GM18519 (cell line): ENCODE results near the gene ABL2.
"Not testable (repeated sequence)": the region's sequence is repeated elsewhere in the genome, so short reads cannot be mapped to it uniquely, and the experiment has no call there.

ENCODE experiments used
- ATAC-seq: cut with Tn5 transposase; IDR thresholded peaks from one replicate; pipeline ENCODE4 v1.9.1; 2021; ENCODE audit warnings: mild to moderate bottlenecking, moderate library complexity; ENCODE audit not compliant: unreplicated experiment, low FRiP score

Gene ABL2

DNA sequence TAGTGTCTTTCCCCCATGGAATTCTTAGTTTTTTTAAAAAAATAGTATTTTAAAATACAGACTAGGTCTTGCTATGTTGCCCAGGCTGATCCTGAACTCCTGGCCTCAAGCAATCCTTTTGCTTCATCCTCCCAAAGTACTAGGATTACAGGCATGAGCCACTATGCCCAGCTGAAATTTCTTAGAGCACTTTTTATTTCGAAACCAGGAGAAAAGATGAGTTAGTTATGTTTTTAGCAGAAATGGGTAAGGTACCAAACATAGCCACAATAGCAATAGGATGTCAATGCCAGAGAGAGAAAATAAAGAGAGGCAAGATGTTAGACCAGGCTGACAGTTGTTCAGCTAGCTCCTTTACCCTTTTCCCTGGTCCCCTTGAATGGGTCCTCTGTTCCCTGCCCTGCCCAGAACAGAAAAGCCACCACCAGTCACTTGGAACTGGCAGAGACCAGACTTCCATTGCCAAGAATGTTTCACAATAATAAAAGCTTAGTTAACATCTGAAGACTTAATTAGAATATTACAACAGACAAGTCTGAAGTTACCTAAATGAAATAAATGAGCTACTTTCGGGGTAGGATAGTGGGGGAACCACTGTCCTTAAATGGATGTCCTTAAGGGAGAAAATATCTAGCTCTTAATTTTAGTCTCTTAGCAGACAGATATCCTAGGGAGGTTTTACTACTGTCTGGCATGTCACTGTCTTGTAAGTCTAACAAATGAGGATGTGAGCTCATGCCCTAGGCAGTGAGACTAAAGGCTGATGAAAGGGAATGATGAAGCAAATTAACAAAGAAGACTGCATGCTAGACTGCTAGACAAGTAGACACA is 54.3 kb downstream of the ABL2 start:
- no peak for ATAC-seq

DNA sequence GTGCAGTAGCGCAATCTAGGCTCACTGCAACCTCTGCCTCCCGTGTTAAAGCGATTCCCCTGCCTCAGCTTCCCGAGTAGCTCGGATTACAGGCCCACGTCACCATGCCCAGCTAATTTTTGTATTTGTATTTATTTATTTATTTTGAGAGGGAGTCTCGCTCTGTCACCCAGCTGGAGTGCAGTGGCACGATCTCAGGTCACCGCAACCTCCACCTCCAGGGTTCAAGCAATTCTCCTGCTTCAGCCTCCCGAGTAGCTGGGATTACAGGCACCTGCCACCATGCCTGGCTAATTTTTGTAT is 59.1 kb downstream of the ABL2 start:
- ATAC-seq, result not testable (repeated sequence)

DNA sequence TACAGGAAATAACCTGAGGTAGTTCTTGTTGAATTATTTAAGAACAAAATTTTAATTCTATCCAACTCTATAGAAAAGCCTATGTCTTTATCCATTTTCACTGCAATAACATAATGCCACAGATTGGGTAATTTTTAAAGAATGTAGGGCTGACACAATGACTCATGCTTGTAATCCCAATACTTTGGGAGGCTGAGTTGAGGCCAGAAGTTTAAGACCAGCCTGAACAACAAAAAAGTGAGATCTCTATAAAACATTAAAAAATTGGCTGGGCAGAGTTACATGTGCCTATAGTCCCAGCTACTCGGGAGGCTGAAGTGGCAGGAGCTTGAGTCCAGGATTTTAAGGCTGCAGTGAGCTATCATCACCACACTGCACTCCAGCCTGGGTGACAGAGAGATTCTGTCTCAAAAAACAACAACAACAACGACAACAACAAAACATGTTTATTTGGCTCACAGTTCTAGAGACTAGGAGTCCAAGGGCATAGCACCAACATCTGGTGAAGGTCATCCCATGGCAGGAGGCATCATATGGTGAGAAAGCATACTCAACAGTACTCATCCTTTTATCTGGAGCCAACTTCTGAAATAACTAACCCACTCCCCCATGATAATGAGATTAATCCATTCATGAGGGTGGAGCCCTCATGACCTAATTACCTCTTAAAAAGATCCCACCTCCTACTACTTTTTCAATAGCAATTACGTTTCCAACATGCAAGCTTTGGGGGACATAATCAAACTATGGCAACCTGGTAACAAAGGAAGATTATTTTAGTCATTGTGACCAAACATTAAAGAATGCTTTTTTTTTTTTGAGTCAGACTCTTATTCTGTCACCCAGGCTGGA is 59.6 kb downstream of the ABL2 start:
- no peak for ATAC-seq

DNA sequence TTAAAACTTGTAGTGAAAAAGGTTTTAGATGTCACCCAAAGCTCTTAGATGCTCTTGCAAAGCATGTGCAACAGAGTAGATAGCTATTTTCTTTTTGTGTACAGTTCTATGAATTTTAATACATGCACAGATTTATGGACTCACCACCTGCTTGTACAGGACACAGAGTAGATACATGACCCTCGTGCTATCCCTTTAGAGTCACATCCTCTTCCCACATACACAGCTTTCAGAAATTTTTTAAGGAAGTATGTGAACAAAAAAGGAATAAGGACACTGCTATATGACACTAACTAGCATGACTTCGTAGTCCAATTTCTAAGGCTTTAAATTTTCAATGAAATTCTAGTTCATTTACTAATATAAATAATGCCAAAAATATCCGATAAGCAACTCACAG is 60.9 kb downstream of the ABL2 start:
- no peak for ATAC-seq

DNA sequence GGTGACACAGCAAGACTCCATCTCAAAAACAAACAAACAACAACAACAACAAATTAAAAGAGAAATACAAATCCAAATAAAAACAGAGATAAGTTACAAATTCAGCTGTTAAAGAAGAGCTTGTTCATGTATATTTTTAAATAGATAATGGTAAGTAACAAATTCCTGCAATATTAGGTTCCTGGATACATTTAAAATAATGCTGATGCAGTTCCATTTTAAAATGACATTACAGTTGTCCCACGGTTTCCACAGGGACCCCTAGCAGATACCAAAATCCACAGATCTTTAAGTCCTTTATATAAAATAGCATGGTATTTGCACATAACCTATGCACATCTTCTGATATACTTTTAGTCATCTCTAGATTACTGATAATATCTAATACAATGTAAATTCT is 61.5 kb downstream of the ABL2 start:
- no peak for ATAC-seq

DNA sequence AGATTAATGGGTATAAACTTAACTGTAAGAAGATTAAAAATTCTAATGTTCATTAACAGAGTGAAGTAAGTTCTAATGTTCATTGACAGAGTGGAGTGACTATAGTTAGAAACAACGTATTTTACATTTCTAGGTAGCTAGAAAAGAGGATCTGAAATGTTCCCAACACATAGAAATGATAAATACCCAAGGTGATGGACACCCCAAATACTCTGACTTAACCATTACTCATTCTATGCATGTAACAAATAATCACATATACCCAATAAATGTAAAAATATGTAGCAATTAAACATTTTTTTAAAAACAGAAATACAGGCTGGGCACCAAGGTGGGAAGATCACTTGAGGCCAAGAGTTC is 62.1 kb downstream of the ABL2 start:
- no peak for ATAC-seq

DNA sequence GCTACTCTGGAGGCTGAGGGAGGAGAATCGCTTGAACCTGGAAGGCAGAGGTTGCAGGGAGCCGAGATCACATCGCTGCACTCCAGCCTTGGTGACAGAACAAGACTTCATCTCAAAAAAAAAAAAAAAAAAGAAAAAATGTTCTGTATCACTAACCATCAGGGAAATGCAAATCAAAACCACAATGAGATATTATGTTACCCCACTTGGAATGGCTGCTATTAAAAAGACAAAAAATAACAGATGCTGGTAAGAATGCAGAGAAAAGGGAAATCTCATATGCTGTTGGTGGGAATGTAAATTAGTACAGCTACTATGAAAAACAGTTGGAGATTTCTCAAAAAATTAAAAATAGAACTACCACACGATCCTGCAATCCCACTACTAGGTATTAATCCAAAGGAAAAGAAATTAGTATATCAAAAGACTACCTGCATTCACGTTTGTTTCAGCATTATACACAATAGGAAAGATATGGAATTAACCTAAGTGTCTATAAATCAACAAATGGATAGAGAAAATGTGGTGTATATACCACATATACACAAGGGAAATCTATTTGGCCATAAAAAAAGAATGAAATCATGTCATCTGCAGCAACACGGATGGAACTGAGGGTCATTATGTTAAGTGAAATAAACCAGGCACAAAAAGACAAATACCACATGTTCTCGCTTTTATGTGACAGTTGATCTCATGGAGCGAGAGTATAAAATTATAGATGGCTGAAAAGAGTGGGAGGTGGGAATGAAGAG is 62.6 kb downstream of the ABL2 start:
- ATAC-seq, result no peak

DNA sequence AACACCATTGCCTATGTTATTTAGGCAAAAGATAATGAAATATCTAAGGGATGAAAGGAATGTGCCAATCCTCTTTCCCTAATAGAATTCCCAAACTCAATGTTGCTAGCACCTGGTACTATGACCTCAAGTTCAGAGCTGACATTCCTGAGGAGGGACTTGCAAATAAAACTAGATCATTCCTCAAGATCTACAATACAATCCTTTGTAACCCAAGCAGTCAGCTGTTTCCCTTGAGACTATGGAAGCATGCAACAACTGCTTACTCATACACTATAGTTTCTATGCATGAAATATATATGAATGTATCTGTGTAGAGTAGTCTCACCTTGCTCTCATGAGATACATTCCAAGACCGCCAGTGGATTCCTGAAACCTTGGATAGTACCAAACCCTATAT is 65.0 kb downstream of the ABL2 start:
- ATAC-seq, result no peak

DNA sequence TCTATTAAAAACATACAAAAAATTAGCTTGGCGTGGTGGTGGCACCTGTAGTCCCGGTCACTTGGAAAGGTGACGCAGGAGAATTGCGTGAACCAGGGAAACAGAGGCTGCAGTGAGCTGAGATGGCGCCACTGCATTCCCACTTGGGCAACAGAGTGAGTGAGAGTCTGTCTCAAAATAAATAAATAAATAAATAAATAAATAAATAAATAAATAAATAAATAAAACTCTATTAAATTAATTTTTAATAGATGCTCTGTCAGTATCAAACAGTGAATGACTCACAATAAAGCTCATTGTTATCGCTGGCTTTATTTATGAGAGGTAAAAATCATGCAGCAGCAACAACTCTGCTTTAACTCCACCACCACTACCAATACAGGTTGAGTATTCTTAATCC is 72.8 kb downstream of the ABL2 start:
- no peak for ATAC-seq

DNA sequence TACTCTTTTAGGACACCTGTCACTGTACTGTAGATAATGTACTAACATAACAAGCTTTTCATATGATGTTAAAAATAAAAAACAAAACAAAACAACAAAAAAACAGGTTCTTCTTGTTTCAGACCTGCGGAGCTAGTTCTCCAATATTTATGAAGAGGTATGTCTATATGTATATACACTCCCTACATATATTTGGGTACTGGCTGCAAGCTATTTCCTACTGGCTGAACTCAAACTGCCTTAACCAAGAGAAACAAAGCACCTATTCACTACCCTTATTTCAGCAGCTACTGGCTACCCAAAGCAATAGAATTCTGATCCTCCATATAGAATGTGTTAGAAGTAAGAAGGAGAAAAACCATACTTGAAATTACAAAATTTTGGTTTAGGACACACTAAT is 73.5 kb downstream of the ABL2 start:
- no peak for ATAC-seq

DNA sequence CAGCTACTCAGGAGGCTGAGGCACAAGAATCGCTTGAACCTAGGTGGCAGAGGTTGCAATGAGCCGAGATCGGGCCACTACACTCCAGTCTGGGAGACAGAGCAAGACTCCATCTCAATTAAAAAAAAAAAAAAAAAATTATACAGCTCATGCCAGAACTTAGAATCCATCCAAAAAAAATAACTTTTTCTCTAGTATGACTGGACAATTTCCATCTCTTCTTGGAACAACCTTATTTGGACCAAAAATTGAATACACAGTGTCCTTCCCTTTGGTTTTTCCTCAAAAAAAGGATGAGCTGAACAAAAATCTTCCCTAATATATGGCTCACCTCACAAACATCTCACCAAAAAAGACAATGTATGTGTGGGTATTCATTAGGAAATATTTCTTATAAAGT is 73.9 kb downstream of the ABL2 start:
- no peak for ATAC-seq

DNA sequence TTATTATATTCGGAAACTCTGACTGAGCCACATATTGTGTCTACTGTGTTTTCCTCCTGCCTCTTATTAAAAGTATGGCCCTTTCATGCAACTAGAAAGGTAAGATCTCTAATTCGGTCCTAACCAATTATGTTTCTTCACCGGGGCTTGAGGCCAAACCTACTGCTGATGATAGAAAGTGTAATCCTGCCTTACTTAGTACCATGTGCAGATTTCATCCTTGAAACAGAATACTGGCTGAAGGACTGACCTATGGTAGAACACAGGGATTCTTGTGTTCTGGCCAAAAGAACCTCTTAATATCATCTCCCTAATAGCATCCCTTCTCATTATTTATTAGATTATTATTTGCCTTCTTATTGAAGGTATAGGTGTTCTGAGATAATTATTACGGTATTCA is 75.0 kb downstream of the ABL2 start:
- no peak for ATAC-seq

DNA sequence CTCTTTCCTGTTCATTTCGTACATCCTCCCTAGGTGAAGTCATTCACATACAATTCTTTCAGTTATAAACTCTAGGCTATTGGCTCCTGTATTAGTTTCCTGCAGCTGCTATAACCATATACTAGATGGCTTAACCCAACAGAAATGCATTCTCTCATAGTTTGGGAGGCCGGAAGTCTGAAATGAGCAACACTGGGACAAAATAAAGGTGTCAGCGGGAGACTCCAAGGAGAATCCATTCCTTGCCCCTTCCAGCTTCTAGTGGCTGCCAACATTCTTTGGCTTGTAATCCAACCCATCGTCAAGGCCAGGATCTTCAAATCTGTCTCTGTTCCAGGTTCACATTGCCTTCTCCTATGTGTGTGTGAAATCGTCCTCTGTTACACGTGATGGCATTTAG is 76.3 kb downstream of the ABL2 start:
- no peak for ATAC-seq

DNA sequence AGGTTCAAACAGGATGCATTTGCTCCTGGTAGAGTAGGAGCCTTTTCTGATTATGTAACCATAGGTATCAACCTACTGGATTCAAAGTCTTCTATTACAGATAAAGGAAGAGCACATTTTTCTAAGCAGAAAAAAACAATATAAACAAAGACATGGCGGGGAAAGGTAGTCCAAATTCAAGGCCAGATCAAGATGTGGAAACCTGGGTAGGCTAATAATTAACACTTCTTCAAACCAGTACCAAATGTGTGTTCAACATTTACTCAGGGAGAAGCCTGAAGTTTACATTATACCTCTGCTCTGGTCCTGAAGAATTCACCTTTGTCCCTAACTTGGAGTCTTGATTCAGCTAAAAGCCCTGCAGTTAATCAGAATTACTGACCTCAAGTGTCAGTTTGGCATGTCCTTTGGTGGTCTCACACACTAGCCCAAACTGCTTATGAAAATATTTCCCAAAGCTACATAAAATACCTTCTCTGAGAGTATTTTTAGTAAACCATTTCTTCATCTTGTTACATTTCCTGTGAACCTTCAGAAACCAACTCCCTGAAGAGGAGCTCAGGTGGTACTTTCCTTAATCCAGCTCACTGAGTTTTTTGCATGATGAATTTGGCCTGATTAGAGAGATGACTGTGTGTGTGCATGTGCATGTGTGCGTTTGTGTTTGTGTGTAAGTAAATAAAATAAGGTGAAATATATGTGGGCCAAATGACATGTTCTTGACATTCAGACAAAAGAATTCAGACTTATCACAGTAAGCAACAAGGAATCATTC is 77.4 kb downstream of the ABL2 start:
- ATAC-seq, result no peak

DNA sequence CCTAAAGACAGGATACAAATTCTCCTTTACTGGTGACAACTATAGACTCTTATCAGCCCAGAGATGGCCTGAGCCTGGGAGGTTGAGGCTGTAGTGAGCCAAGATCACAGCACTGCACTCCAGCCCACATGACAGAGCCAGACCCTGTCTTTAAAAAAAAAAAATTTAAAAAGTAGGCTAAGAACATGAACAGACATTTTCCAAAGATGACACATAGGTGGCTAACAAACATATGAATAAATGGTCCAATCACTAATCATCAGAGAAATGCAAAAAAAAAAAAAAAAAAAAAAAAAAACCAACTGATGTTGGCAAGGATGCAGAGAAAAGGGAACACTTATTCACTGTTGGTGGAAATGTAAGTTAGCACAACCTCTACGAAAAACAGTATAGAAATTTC is 82.6 kb downstream of the ABL2 start:
- ATAC-seq, result no peak

DNA sequence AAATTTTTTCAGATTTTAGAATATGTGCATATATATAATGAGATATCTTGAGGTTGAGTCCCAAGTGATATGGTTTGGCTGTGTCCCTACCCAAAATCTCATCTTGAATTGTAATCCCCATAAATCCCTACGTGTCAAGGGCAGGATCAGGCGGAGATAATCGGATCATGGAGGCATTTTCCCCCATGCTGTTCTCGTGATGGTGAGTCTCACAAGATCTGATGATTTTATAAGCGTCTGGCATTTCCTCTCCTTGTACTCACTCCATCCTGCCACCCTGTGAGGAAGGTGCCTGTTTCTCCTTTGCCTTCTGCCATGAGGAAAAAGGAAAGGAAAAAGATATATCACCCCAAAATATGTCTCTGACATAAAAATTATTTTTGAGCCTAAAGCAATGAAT is 83.0 kb downstream of the ABL2 start:
- ATAC-seq, result no peak

DNA sequence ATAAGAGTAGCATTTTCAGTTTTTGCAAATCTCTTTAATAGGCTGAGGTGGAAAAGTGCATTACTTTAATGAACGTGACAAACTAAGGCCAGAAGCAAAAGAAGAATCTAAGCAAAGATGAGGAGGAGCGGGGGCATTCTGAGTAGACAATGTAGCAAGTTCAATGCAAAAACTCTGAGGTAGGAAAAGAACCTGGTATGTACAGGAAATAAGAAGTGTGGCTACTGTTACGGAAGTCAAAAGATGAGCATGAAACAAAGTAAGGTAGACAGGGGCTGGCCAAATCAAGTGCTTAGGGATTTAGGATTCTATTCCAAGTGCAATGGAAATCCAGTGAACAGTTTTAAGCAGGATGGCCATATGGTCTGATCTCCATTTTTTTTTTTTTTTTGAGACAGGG is 84.0 kb downstream of the ABL2 start:
- no peak for ATAC-seq

DNA sequence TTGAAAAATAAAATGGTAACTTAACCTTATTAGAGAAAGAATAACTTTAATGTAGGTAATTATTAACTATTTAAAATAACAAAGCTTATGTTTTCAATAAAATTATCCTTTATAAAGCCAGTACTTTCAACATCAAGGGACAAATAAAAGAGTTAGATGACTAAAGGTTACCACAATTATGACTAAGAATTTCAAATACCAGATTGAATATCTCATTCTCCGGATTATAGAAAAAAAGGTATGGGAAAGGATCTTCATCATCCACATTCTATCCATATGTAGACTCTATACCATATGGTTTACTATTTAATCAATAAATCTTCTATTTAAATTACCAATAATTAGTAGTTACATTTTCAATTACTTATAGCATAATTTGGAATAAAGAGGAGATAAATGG is 84.9 kb downstream of the ABL2 start:
- ATAC-seq, result no peak

DNA sequence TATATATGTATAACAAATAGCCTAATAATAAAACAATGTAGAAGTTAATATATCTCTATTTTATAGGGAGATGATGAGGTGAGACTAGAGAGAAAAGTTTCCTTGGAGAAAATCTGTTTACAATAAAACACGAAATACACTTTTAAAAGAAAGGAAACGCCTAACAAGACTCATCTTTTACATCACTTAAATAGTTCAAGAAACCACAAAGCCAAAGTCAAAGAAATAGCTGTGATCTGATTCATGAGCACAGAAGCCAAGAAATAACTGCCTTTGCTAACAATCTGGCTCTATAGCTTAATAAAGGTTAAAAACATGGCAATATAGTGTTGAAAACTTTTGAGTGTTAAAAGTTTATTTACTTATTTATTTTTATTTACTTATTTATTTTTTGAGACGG is 86.2 kb downstream of the ABL2 start:
- no peak for ATAC-seq

DNA sequence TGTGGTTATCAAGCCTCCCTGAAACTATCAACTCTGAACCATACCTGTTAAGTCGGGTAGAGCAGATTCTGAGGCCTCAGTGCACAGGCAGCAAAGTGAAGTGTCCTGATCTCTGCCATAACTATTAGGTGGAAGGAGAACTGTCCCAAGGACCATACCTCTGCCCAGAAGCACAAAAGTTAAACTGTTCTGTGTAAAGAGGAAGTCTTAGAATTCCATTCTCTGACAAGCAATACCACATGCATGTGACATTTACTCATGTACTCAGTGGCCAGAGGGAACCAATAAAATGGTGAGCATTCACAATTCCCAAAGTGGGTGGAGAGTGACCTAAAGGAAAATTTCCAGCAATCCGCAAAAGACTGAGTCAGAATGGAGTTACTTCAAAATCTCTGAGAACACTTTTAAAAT is 86.6 kb downstream of the ABL2 start:
- ATAC-seq, result no peak
